HG03521 (cell line): Measurements from ENCODE around the gene CCDC91.
"Not testable (repeated sequence)": the region's sequence is repeated elsewhere in the genome, so short reads cannot be mapped to it uniquely, and the experiment has no call there.

ENCODE experiments used
- ATAC-seq: cut with Tn5 transposase; IDR thresholded peaks from one replicate; pipeline ENCODE4 v1.9.1; 2021; ENCODE audit warnings: mild to moderate bottlenecking, moderate library complexity; ENCODE audit not compliant: unreplicated experiment

CCDC91 gene

GRCh38 chr12:28351414-28351813, 161.2 kb downstream of the CCDC91 start:
- ATAC-seq, result no peak

GRCh38 chr12:28355161-28355560, 164.9 kb downstream of the CCDC91 start:
- ATAC-seq, result no peak

GRCh38 chr12:28360253-28360652, 170.0 kb downstream of the CCDC91 start:
- no peak for ATAC-seq

GRCh38 chr12:28367326-28367725, 177.1 kb downstream of the CCDC91 start:
- ATAC-seq, result no peak

- ATAC-seq, result no peak
Measured at GRCh38 chr12:28367993-28368392, 177.7 kb downstream of the CCDC91 start.

GRCh38 chr12:28369483-28369882, 179.2 kb downstream of the CCDC91 start:
- no peak for ATAC-seq

GRCh38 chr12:28374556-28374955, 184.3 kb downstream of the CCDC91 start:
- ATAC-seq, result no peak

GRCh38 chr12:28378736-28379135, 188.5 kb downstream of the CCDC91 start:
- ATAC-seq, result no peak

GRCh38 chr12:28379779-28380178, 189.5 kb downstream of the CCDC91 start:
- ATAC-seq, result not testable (repeated sequence)

- ATAC-seq, result no peak
Measured at GRCh38 chr12:28383368-28383767, 193.1 kb downstream of the CCDC91 start.

- ATAC-seq, result no peak
Measured at GRCh38 chr12:28388879-28389278, 198.6 kb downstream of the CCDC91 start.

- no peak for ATAC-seq
Measured at GRCh38 chr12:28390206-28390605, 199.9 kb downstream of the CCDC91 start.

GRCh38 chr12:28390761-28391385, 200.6 kb downstream of the CCDC91 start:
- ATAC-seq, result no peak

GRCh38 chr12:28409892-28410291, 219.6 kb downstream of the CCDC91 start:
- no peak for ATAC-seq

GRCh38 chr12:28413460-28414109, 223.3 kb downstream of the CCDC91 start:
- no peak for ATAC-seq

- ATAC-seq, result no peak
Measured at GRCh38 chr12:28415755-28416154, 225.5 kb downstream of the CCDC91 start.

- ATAC-seq, result no peak
Measured at GRCh38 chr12:28421374-28421773, 231.1 kb downstream of the CCDC91 start.

GRCh38 chr12:28424965-28425364, 234.7 kb downstream of the CCDC91 start:
- ATAC-seq, result no peak

- ATAC-seq, result no peak
Measured at GRCh38 chr12:28425526-28425925, 235.3 kb downstream of the CCDC91 start.

GRCh38 chr12:28427046-28427445, 236.8 kb downstream of the CCDC91 start:
- no peak for ATAC-seq

- ATAC-seq, result no peak
Measured at GRCh38 chr12:28440081-28440608, 249.9 kb downstream of the CCDC91 start.

GRCh38 chr12:28442101-28442500, 251.8 kb downstream of the CCDC91 start:
- no peak for ATAC-seq
